Measurements from ENCODE around the gene ANKRD63.

Gene ANKRD63

GRCh38 chr15:40265355-40265754 lies 17.5 kb downstream of the ANKRD63 start:
- no peaks in the 10 kb centered on the region for H3K9me3 ChIP-seq (ENCODE audit: low read length)
- H3K4me3 ChIP-seq (ENCODE audit: low read length): no peak overlapping the region
- peaks cover 9% of the 10 kb centered on the region for H3K4me1 ChIP-seq (ENCODE audit: insufficient read depth, low read length)
- H3K36me3 ChIP-seq (ENCODE audit: insufficient read depth, low read length): no peaks in the 10 kb centered on the region
- no peaks in the 10 kb centered on the region for H3K27me3 ChIP-seq (ENCODE audit: insufficient read depth, low read length)
- no peak overlapping the region for H2AFZ ChIP-seq (ENCODE audit: low read depth, low read length)

- Histone ChIP-seq H2AFZ (ENCODE audit: low read depth, low read length) (no peak overlapping the region), H3K9me3 (ENCODE audit: low read length) (no peaks in the 10 kb centered on the region), H3K4me3 (ENCODE audit: low read length) (no peak overlapping the region), H3K4me1 (ENCODE audit: insufficient read depth, low read length) (peaks cover 9% of the 10 kb centered on the region), H3K36me3 (ENCODE audit: insufficient read depth, low read length) (no peaks in the 10 kb centered on the region), H3K27me3 (ENCODE audit: insufficient read depth, low read length) (no peaks in the 10 kb centered on the region)
These were observed 18.3 kb downstream of the ANKRD63 start for GRCh38 chr15:40264321-40265153.

GRCh38 chr15:40263024-40263754 lies 19.7 kb downstream of the ANKRD63 start:
- no peaks in the 10 kb centered on the region for H3K36me3 ChIP-seq (ENCODE audit: insufficient read depth, low read length)
- H3K9me3 ChIP-seq (ENCODE audit: low read length): no peaks in the 10 kb centered on the region
- no peak overlapping the region for H3K4me3 ChIP-seq (ENCODE audit: low read length)
- H3K4me1 ChIP-seq (ENCODE audit: insufficient read depth, low read length): peaks cover 14% of the 10 kb centered on the region
- H2AFZ ChIP-seq (ENCODE audit: low read depth, low read length): no peak overlapping the region
- H3K27me3 ChIP-seq (ENCODE audit: insufficient read depth, low read length): no peaks in the 10 kb centered on the region

- Histone ChIP-seq H3K9me3 (ENCODE audit: low read length) (no peaks in the 10 kb centered on the region), H3K27me3 (ENCODE audit: insufficient read depth, low read length) (no peaks in the 10 kb centered on the region), H3K4me1 (ENCODE audit: insufficient read depth, low read length) (peaks cover 5% of the 10 kb centered on the region), H2AFZ (ENCODE audit: low read depth, low read length) (no peak overlapping the region), H3K36me3 (ENCODE audit: insufficient read depth, low read length) (no peaks in the 10 kb centered on the region), H3K4me3 (ENCODE audit: low read length) (no peak overlapping the region)
These were observed 23.8 kb downstream of the ANKRD63 start for GRCh38 chr15:40259021-40259420.

- H3K4me3 ChIP-seq (ENCODE audit: low read length): no peak overlapping the region
- H3K4me1 ChIP-seq (ENCODE audit: insufficient read depth, low read length): peaks cover 5% of the 10 kb centered on the region
- no peak overlapping the region for H2AFZ ChIP-seq (ENCODE audit: low read depth, low read length)
- no peaks in the 10 kb centered on the region for H3K36me3 ChIP-seq (ENCODE audit: insufficient read depth, low read length)
- H3K27me3 ChIP-seq (ENCODE audit: insufficient read depth, low read length): peaks cover 1% of the 10 kb centered on the region
- no peaks in the 10 kb centered on the region for H3K9me3 ChIP-seq (ENCODE audit: low read length)
These were observed 24.3 kb downstream of the ANKRD63 start for GRCh38 chr15:40258544-40258943.

GRCh38 chr15:40257656-40258450 lies 25.0 kb downstream of the ANKRD63 start:
- H3K4me3 ChIP-seq (ENCODE audit: low read length): no peak overlapping the region
- peaks cover 8% of the 10 kb centered on the region for H3K27me3 ChIP-seq (ENCODE audit: insufficient read depth, low read length)
- no peaks in the 10 kb centered on the region for H3K9me3 ChIP-seq (ENCODE audit: low read length)
- no peaks in the 10 kb centered on the region for H3K36me3 ChIP-seq (ENCODE audit: insufficient read depth, low read length)
- H3K4me1 ChIP-seq (ENCODE audit: insufficient read depth, low read length): peaks cover 5% of the 10 kb centered on the region
- H2AFZ ChIP-seq (ENCODE audit: low read depth, low read length): no peak overlapping the region

- Histone ChIP-seq H2AFZ (ENCODE audit: low read depth, low read length) (no peak overlapping the region), H3K4me3 (ENCODE audit: low read length) (no peak overlapping the region), H3K4me1 (ENCODE audit: insufficient read depth, low read length) (peaks cover 5% of the 10 kb centered on the region), H3K27me3 (ENCODE audit: insufficient read depth, low read length) (peaks cover 16% of the 10 kb centered on the region), H3K36me3 (ENCODE audit: insufficient read depth, low read length) (no peaks in the 10 kb centered on the region), H3K9me3 (ENCODE audit: low read length) (no peaks in the 10 kb centered on the region)
These were observed 26.1 kb downstream of the ANKRD63 start for GRCh38 chr15:40256638-40257235.

GRCh38 chr15:40255033-40255432 lies 27.8 kb downstream of the ANKRD63 start:
- H3K4me1 ChIP-seq (ENCODE audit: insufficient read depth, low read length): peaks cover 12% of the 10 kb centered on the region
- H3K36me3 ChIP-seq (ENCODE audit: insufficient read depth, low read length): no peaks in the 10 kb centered on the region
- no peak overlapping the region for H3K4me3 ChIP-seq (ENCODE audit: low read length)
- H3K9me3 ChIP-seq (ENCODE audit: low read length): no peaks in the 10 kb centered on the region
- peaks cover 26% of the 10 kb centered on the region for H3K27me3 ChIP-seq (ENCODE audit: insufficient read depth, low read length)
- no peak overlapping the region for H2AFZ ChIP-seq (ENCODE audit: low read depth, low read length)

GRCh38 chr15:40254452-40254851 lies 28.4 kb downstream of the ANKRD63 start:
- Histone ChIP-seq H3K4me3 (ENCODE audit: low read length) (no peak overlapping the region), H3K4me1 (ENCODE audit: insufficient read depth, low read length) (peaks cover 12% of the 10 kb centered on the region), H3K27me3 (ENCODE audit: insufficient read depth, low read length) (peaks cover 26% of the 10 kb centered on the region), H2AFZ (ENCODE audit: low read depth, low read length) (no peak overlapping the region), H3K9me3 (ENCODE audit: low read length) (no peaks in the 10 kb centered on the region), H3K36me3 (ENCODE audit: insufficient read depth, low read length) (no peaks in the 10 kb centered on the region)

GRCh38 chr15:40253167-40253790 lies 29.6 kb downstream of the ANKRD63 start:
- no peak overlapping the region for H2AFZ ChIP-seq (ENCODE audit: low read depth, low read length)
- no peak overlapping the region for H3K4me3 ChIP-seq (ENCODE audit: low read length)
- H3K9me3 ChIP-seq (ENCODE audit: low read length): no peaks in the 10 kb centered on the region
- H3K4me1 ChIP-seq (ENCODE audit: insufficient read depth, low read length): peaks cover 6% of the 10 kb centered on the region
- no peaks in the 10 kb centered on the region for H3K36me3 ChIP-seq (ENCODE audit: insufficient read depth, low read length)
- peaks cover 26% of the 10 kb centered on the region for H3K27me3 ChIP-seq (ENCODE audit: insufficient read depth, low read length)

- Histone ChIP-seq H3K27me3 (ENCODE audit: insufficient read depth, low read length) (peaks cover 26% of the 10 kb centered on the region), H3K4me1 (ENCODE audit: insufficient read depth, low read length) (peaks cover 6% of the 10 kb centered on the region), H3K9me3 (ENCODE audit: low read length) (no peaks in the 10 kb centered on the region), H2AFZ (ENCODE audit: low read depth, low read length) (no peak overlapping the region), H3K4me3 (ENCODE audit: low read length) (no peak overlapping the region), H3K36me3 (ENCODE audit: insufficient read depth, low read length) (no peaks in the 10 kb centered on the region)
These were observed 30.3 kb downstream of the ANKRD63 start for GRCh38 chr15:40252438-40253166.

GRCh38 chr15:40252141-40252437 lies 30.8 kb downstream of the ANKRD63 start:
- Histone ChIP-seq H3K27me3 (ENCODE audit: insufficient read depth, low read length) (peaks cover 28% of the 10 kb centered on the region), H3K4me3 (ENCODE audit: low read length) (no peak overlapping the region)

More at GRCh38 chr15:40252141-40252437, 30.8 kb downstream of the ANKRD63 start:
- H2AFZ ChIP-seq (ENCODE audit: low read depth, low read length): no peak overlapping the region
- H3K36me3 ChIP-seq (ENCODE audit: insufficient read depth, low read length): no peaks in the 10 kb centered on the region
- H3K4me1 ChIP-seq (ENCODE audit: insufficient read depth, low read length): peaks cover 6% of the 10 kb centered on the region
- no peaks in the 10 kb centered on the region for H3K9me3 ChIP-seq (ENCODE audit: low read length)
